Mesendoderm (in vitro differentiated cells): ENCODE results near the gene AMIGO2.

Source experiments
- DNase-seq: peaks from one replicate; pipeline ENCODE4 v3.0.0; 2013
- H2AK5ac ChIP-seq: 2 replicates; pipeline ENCODE4 v1.6.1; 2013; ENCODE audit warnings: low read length, inconsistent platforms
- H2BK120ac ChIP-seq: 2 replicates; pipeline ENCODE4 v1.6.1; 2013; ENCODE audit warnings: low read depth, mild to moderate bottlenecking, low read length, moderate library complexity, mixed read lengths
- H2BK15ac ChIP-seq: replicated peaks from 2 replicates; pipeline ENCODE4 v1.6.1; 2013; ENCODE audit warnings: low read depth, mild to moderate bottlenecking, moderate library complexity
- H2BK5ac ChIP-seq: 2 replicates; pipeline ENCODE4 v1.6.1; 2013; ENCODE audit warnings: low read length, inconsistent platforms
- H3K18ac ChIP-seq: 2 replicates; pipeline ENCODE4 v1.6.1; 2013; ENCODE audit warnings: mild to moderate bottlenecking, low read length, mixed read lengths
- H3K23ac ChIP-seq: one replicate; pipeline ENCODE4 v1.6.1; 2013; ENCODE audit warnings: low read length
- H3K27ac ChIP-seq: 2 replicates; pipeline ENCODE4 v1.5.1; 2013; ENCODE audit warnings: low read depth, mild to moderate bottlenecking, inconsistent platforms, low read length, moderate library complexity
- H3K27me3 ChIP-seq: 2 replicates; pipeline ENCODE4 v1.6.1; 2013; ENCODE audit warnings: low read length, control low read depth, mild to moderate bottlenecking, inconsistent platforms; ENCODE audit not compliant: insufficient read depth, poor library complexity
- H3K36me3 ChIP-seq: 2 replicates; pipeline ENCODE4 v1.6.1; 2013; ENCODE audit warnings: low read length, inconsistent platforms; ENCODE audit not compliant: control insufficient read depth, insufficient read depth
- H3K4ac ChIP-seq: one replicate; pipeline ENCODE4 v1.6.1; 2013; ENCODE audit warnings: low read depth, mild to moderate bottlenecking, low read length, moderate library complexity
- H3K4me1 ChIP-seq: 2 replicates; pipeline ENCODE4 v1.6.1; 2013; ENCODE audit warnings: low read depth, low read length, inconsistent platforms; ENCODE audit not compliant: control insufficient read depth
- H3K4me2 ChIP-seq: 2 replicates; pipeline ENCODE4 v1.6.1; 2013; ENCODE audit warnings: low read length
- H3K4me3 ChIP-seq: 2 replicates; pipeline ENCODE4 v1.5.1; 2013; ENCODE audit warnings: mild to moderate bottlenecking, low read length
- H3K56ac ChIP-seq: one replicate; pipeline ENCODE4 v1.6.1; 2013; ENCODE audit warnings: low read length
- H3K79me1 ChIP-seq: 2 replicates; pipeline ENCODE4 v1.6.1; 2013; ENCODE audit warnings: low read length, inconsistent platforms
- H3K79me2 ChIP-seq: 2 replicates; pipeline ENCODE4 v1.6.1; 2013; ENCODE audit warnings: mild to moderate bottlenecking, low read length; ENCODE audit not compliant: control insufficient read depth, insufficient read depth
- H3K9ac ChIP-seq: 2 replicates; pipeline ENCODE4 v1.6.1; 2013; ENCODE audit warnings: low read length, inconsistent platforms
- H4K5ac ChIP-seq: one replicate; pipeline ENCODE4 v1.6.1; 2013; ENCODE audit warnings: low read length
- H4K8ac ChIP-seq: one replicate; pipeline ENCODE4 v1.6.1; 2013; ENCODE audit warnings: low read depth, mild to moderate bottlenecking, control low read depth, low read length, moderate library complexity
- WGBS: extraction: QIAGEN DNeasy Blood & Tissue Kit; methylation state at CpG from one replicate; pipeline ENCODE4 v1.1.7; 2013; ENCODE audit warnings: low lambda C conversion rate, missing lambda C conversion rate; ENCODE audit not compliant: insufficient coverage; ENCODE audit errors: extremely low coverage; 5-methylcytosine and 5-hydroxymethylcytosine counted together

AMIGO2 gene

DNA sequence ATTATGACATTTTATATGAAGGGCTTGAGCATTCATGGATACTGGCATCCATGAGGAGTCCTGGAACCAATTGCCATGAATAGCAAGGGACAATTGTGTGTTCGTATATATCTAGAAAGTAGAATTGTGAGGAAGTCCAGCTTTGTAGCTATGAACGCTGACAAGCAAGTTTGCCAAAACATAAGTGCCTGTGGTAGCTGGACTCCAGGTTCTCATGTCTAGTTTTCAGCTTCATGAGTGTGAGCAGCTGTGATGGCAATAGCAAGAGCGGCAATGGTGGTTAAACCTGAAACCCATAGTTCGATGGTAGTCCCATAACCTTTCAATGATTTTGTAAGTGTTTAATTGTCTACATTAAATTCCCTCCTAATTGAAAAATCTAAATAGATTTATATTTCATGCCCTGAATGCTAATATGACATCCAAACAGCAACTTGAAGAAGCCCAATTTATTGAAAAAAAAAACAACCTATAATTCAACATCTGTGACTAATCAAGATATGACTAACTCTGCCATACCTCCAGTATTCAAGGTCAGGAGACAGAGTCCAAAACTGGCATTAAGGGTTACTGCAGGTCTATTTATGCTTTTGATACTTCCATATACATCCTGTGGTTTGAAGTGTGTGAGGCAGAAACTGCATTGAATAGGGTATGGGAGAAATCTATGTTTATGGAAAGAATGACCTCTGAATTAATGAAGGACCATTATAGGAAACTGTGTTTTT is 50.6 kb downstream of the AMIGO2 start:
- Histone ChIP-seq H2BK120ac (no peak overlapping the region), H2BK15ac (no peak overlapping the region), H3K79me2 (no peaks in the 10 kb centered on the region), H3K56ac (no peak overlapping the region), H2AK5ac (no peak overlapping the region), H3K23ac (no peak overlapping the region), H3K79me1 (no peaks in the 10 kb centered on the region), H3K27ac (no peak overlapping the region), H3K36me3 (no peaks in the 10 kb centered on the region), H3K4me1 (no peaks in the 10 kb centered on the region), H3K4me2 (no peak overlapping the region), H3K27me3 (no peaks in the 10 kb centered on the region), H3K9ac (no peak overlapping the region), H3K4me3 (no peak overlapping the region), H4K5ac (no peak overlapping the region), H3K18ac (no peak overlapping the region), H4K8ac (no peak overlapping the region), H2BK5ac (no peak overlapping the region), H3K4ac (no peak overlapping the region)
- DNase-seq: no peak
- WGBS: no CpG with 5 or more reads among the region's 4 CpGs

DNA sequence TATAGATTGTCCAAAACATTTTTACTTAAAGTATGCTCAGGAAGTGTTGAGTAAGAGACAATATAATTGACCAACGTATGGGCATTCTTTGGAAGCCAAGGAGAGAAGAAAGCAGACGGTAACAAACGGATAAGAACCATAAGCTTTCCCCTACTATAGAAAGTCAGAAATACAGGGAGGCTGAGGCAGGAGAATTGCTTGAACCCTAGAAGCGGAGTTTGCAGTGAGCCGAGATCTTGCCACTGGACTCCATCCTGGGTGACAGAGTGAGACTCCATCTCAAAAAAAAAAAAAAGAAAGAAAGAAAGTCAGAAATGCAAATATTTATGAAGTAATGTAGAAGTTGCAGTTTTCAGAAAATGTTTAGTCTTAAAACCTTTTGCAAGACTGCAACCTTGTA is 51.6 kb downstream of the AMIGO2 start:
- Histone ChIP-seq H3K4me2 (no peak overlapping the region), H3K9ac (no peak overlapping the region), H3K56ac (no peak overlapping the region), H3K27me3 (no peaks in the 10 kb centered on the region), H3K23ac (no peak overlapping the region), H3K18ac (no peak overlapping the region), H4K8ac (no peak overlapping the region), H3K4ac (no peak overlapping the region), H3K27ac (no peak overlapping the region), H3K4me3 (no peak overlapping the region), H3K36me3 (no peaks in the 10 kb centered on the region), H4K5ac (no peak overlapping the region), H2BK5ac (no peak overlapping the region), H2BK15ac (no peak overlapping the region), H3K4me1 (no peaks in the 10 kb centered on the region), H3K79me2 (no peaks in the 10 kb centered on the region), H2BK120ac (no peak overlapping the region), H3K79me1 (no peaks in the 10 kb centered on the region), H2AK5ac (no peak overlapping the region)
- DNase-seq: no peak
- WGBS: no CpG with 5 or more reads among the region's 5 CpGs
